Coronary artery (tissue), 2 donors: ENCODE results near the gene SREBF1.
A peak's percentile ranks its signal among the peaks of the same experiment; 100 is the strongest.

ENCODE experiments used
- DNase-seq: peaks from one replicate; pipeline ENCODE4 v3.0.0-alpha.2; 2017; ENCODE audit warnings: low spot score
- H3K27ac ChIP-seq, 2 donors: fragments of 200-600 bp; sonication (generic); one replicate each; pipeline ENCODE4 v1.5.1; 2016 to 2019
- H3K4me3 ChIP-seq: fragments of 200-600 bp; sonication (generic); 2 replicates; pipeline ENCODE4 v1.5.1; 2016; ENCODE audit warnings: mild to moderate bottlenecking, moderate library complexity
- TF ChIP-seq, protein P1 (sequence below): fragments of 200-600 bp; sonication (generic); IDR thresholded peaks from one replicate; pipeline ENCODE4 v1.5.1; 2019; ENCODE audit warnings: antibody characterized with exemption

The SREBF1 gene

DNA sequence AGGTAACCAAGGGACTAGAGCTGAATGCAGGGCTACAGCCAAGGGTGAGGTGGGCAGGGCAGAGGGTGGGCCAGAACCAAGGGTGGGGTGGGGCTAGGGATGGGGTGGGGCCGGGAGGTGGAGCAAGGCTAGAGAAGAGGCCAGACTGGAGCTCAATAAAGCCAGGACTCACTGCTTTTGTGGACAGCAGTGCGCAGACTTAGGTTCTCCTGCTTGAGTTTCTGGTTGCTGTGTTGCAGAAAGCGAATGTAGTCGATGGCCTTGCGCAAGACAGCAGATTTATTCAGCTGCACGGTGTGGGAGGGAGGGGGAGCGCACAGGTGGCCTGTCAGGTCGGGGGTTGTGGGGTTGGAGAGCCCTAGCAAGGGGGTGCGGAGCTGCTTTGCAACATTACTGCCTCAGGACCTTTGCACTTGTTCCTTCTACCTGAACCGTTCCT is 18.7 kb downstream of the SREBF1 start:
- H3K27ac ChIP-seq, result no peak overlapping the region
- H3K4me3 ChIP-seq, result no peak overlapping the region
- DNase-seq, result no peak
- TF ChIP-seq, protein P1, sequence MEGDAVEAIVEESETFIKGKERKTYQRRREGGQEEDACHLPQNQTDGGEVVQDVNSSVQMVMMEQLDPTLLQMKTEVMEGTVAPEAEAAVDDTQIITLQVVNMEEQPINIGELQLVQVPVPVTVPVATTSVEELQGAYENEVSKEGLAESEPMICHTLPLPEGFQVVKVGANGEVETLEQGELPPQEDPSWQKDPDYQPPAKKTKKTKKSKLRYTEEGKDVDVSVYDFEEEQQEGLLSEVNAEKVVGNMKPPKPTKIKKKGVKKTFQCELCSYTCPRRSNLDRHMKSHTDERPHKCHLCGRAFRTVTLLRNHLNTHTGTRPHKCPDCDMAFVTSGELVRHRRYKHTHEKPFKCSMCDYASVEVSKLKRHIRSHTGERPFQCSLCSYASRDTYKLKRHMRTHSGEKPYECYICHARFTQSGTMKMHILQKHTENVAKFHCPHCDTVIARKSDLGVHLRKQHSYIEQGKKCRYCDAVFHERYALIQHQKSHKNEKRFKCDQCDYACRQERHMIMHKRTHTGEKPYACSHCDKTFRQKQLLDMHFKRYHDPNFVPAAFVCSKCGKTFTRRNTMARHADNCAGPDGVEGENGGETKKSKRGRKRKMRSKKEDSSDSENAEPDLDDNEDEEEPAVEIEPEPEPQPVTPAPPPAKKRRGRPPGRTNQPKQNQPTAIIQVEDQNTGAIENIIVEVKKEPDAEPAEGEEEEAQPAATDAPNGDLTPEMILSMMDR, result no peak

DNA sequence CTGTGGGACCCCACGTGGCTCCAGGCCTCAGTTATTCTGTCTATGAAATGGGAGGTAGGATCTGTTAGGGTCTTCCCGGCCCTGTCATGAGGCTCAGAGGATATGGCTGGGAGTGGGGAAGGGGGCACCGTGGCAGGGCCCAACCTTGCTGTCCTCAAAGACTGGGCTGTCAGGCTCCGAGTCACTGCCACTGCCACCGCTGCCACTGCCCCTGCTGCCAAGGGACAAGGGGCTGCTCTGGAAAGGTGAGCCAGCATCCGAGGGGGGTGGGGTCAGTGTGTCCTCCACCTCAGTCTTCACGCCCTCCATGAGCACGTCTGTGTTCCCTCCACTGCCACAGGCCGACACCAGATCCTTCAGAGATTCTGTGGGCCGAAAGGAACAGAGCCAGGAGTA is 19.2 kb downstream of the SREBF1 start:
- DNase-seq, result no peak
- Histone ChIP-seq H3K27ac (no peak overlapping the region), H3K4me3 (no peak overlapping the region)
- TF ChIP-seq, protein P1, result no peak

DNA sequence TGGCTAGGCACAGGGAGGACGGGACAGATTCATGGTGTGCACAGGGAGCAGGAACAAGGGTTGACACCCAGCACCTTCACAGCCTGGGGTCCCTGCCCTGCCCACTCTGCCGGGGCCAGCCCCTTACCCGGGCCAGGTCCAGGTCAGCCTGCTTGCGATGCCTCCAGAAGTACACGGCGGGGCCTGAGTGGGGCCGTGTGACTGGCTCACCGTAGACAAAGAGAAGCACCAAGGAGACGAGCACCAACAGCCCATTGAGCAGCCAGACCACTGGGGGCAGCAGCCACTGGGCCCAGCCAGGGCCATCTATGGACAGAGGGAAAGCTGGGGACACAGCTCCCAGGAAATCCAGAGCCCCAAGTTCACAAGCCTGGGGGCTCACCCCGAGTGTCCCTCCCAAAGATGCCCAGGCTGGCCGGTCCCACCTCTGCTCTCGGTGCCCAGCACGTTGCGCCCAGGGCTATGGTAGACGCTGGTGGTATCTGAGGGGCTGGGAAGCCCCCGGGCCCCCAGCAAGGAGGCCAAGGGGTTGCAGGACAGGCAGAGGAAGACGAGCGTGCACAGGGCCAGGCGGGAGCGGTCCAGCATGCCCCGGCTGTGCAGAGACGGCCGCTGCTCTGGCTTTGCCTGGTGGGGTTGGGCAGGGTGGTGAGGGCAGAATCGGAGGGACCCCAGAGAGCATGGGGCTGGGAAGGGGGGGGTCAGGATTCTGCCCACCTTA is 19.8 kb downstream of the SREBF1 start:
- TF ChIP-seq, protein P1, result no peak
- Histone ChIP-seq H3K27ac (no peak overlapping the region), H3K4me3 (no peak overlapping the region)
- DNase-seq, result no peak

DNA sequence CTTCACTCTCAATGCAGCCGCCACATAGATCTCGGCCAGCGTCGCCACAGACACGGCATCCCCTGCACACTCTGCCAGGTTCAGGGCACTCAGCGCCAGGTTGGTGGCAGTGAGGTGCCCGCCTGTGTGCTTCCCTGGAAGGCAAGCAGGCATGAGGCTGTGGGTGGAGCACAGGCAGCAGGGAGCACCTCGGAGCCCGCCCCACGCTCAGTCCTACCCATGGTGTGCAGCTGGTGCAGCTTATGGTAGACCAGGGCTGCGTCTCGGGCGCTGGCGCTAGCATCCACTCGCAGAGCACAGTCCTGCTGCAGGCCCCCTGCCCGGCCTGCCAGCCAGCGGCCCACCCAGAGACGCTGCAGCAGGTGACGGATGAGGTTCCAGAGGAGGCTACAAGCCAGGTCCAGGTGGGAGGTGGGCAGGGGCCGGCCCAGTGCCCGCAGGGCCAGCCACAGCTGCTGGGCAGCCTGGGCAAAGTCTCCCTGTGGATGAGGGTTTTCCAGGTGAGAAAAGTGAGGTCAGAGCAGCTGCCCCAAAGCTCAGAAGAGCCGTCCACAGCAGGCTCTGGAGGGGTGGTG is 20.5 kb downstream of the SREBF1 start:
- no peak for DNase-seq
- Histone ChIP-seq H3K4me3 (no peak overlapping the region), H3K27ac (no peak overlapping the region)
- TF ChIP-seq, protein P1, result no peak

GRCh38 chr17:17815436-17816200 is 21.2 kb downstream of the SREBF1 start:
- DNase-seq, result no peak

GRCh38 chr17:17815062-17815406 is 21.8 kb downstream of the SREBF1 start:
- Histone ChIP-seq H3K27ac (peak overlapping the region in 1 of 2 donors; percentile 26), H3K4me3 (no peak overlapping the region)
- no peak for DNase-seq
- TF ChIP-seq, protein P1, result no peak

More at GRCh38 chr17:17815436-17816200, 21.2 kb downstream of the SREBF1 start:
- TF ChIP-seq, protein P1, result no peak
- peak overlapping the region in 1 of 2 donors; percentile 26 for H3K27ac ChIP-seq
- H3K4me3 ChIP-seq, result no peak overlapping the region
